CD14-positive monocyte (primary cell): ENCODE measurements around the gene CCDC70. TPM values are rescaled to one million over a fixed set of nuclear protein-coding genes. Genes with fewer than 3 reads are reported as not detected.

Experiments
- DNase-seq, 3 donors: peaks; one replicate each; pipeline ENCODE4 v3.0.0-alpha.2; 2011 to 2022
- H2AFZ ChIP-seq: 2 replicates; pipeline ENCODE4 v1.6.0; 2012; ENCODE audit warnings: mild to moderate bottlenecking, low read depth, low read length, inconsistent platforms; ENCODE audit not compliant: insufficient read depth, poor library complexity, severe bottlenecking
- H3K27ac ChIP-seq, 2 donors: 1 replicate in 1 of 2; 2 replicates in 1 of 2; pipeline ENCODE4 v1.5.1; 2012 to 2013; ENCODE audit warnings: low read length in 2 of 2, control low read depth in 1 of 2, inconsistent platforms in 1 of 2, low read depth in 1 of 2, mild to moderate bottlenecking in 1 of 2
- H3K27me3 ChIP-seq, 2 donors: one replicate each; pipeline versions ENCODE4 v1.6.0 to v1.6.1; 2011 to 2013; ENCODE audit warnings: low read length in 2 of 2; ENCODE audit not compliant: control insufficient read depth in 2 of 2, insufficient read depth in 2 of 2
- H3K36me3 ChIP-seq, 2 donors: replicated peaks in 1 of 2; 1 replicate in 1 of 2; 2 replicates in 1 of 2; pipeline versions ENCODE4 v1.5.1 to v1.6.1; 2012 to 2013; ENCODE audit warnings: low read length in 2 of 2, control low read depth in 1 of 2, inconsistent platforms in 1 of 2, mild to moderate bottlenecking in 1 of 2; ENCODE audit not compliant: insufficient read depth in 2 of 2, control insufficient read depth in 1 of 2
- H3K4me1 ChIP-seq, 2 donors: 1 replicate in 1 of 2; 2 replicates in 1 of 2; pipeline versions ENCODE4 v1.5.1 to v1.6.1; 2012 to 2013; ENCODE audit warnings: low read length in 2 of 2, control low read depth in 1 of 2, inconsistent platforms in 1 of 2, mild to moderate bottlenecking in 1 of 2, moderate library complexity in 1 of 2; ENCODE audit not compliant: insufficient read depth in 2 of 2, control insufficient read depth in 1 of 2
- H3K4me2 ChIP-seq: replicated peaks from 2 replicates; pipeline ENCODE3; 2012; ENCODE audit warnings: low read length, moderate library complexity, mild to moderate bottlenecking; ENCODE audit not compliant: poor library complexity, severe bottlenecking; ENCODE audit errors: extremely low read depth
- H3K4me3 ChIP-seq, 3 experiments: fragments of 200-600 bp in 1 of 3; sonication (generic) in 1 of 3; replicated peaks in 1 of 3; 1 replicate in 2 of 3; 2 replicates in 1 of 3; pipeline ENCODE4 v1.5.1; 2011 to 2013; ENCODE audit warnings: low read length in 3 of 3, mild to moderate bottlenecking in 3 of 3, control low read depth in 2 of 3, low read depth in 2 of 3, inconsistent platforms in 1 of 3, moderate library complexity in 1 of 3
- H3K79me2 ChIP-seq: 2 replicates; pipeline ENCODE4 v1.6.0; 2012; ENCODE audit warnings: mild to moderate bottlenecking, control low read depth, inconsistent platforms, low read length, moderate library complexity; ENCODE audit not compliant: insufficient read depth
- H3K9ac ChIP-seq: 2 replicates; pipeline ENCODE4 v1.6.0; 2017; ENCODE audit warnings: low read length, mild to moderate bottlenecking; ENCODE audit not compliant: insufficient read depth, poor library complexity, severe bottlenecking
- H3K9me3 ChIP-seq, 2 donors: replicated peaks in 1 of 2; 1 replicate in 1 of 2; 2 replicates in 1 of 2; pipeline versions ENCODE4 v1.5.1 to v1.6.1; 2012 to 2013; ENCODE audit warnings: low read length in 2 of 2, control low read depth in 1 of 2; ENCODE audit not compliant: control insufficient read depth in 1 of 2, insufficient read depth in 1 of 2
- H4K20me1 ChIP-seq: 2 replicates; pipeline ENCODE4 v1.6.0; 2012; ENCODE audit warnings: mild to moderate bottlenecking, low read length, control low read depth, moderate library complexity; ENCODE audit not compliant: insufficient read depth
- H3K27ac Mint-ChIP-seq, 7 donors: one replicate each; pipeline ENCODE4 v1.8.0; 2020; ENCODE audit warnings: mild to moderate bottlenecking in 7 of 7, mixed read lengths in 7 of 7, moderate library complexity in 6 of 7, inconsistent platforms in 2 of 7
- H3K27me3 Mint-ChIP-seq, 3 donors: one replicate each; pipeline ENCODE4 v1.8.0; 2021 to 2022; ENCODE audit warnings: low read depth in 3 of 3, mild to moderate bottlenecking in 3 of 3, mixed read lengths in 3 of 3, moderate library complexity in 3 of 3, inconsistent platforms in 1 of 3
- H3K36me3 Mint-ChIP-seq, 2 donors: one replicate each; pipeline ENCODE4 v1.8.0; 2020; ENCODE audit warnings: mixed read lengths in 2 of 2, inconsistent platforms in 1 of 2, mild to moderate bottlenecking in 1 of 2
- H3K4me1 Mint-ChIP-seq: one replicate; pipeline ENCODE4 v1.8.0; 2020; ENCODE audit warnings: mild to moderate bottlenecking, mixed read lengths
- H3K4me3 Mint-ChIP-seq, 2 donors: one replicate each; pipeline ENCODE4 v1.8.0; 2020; ENCODE audit warnings: mild to moderate bottlenecking in 2 of 2, mixed read lengths in 2 of 2, moderate library complexity in 1 of 2
- H3K9me3 Mint-ChIP-seq, 7 donors: one replicate each; pipeline ENCODE4 v1.8.0; 2020 to 2022; ENCODE audit warnings: mixed read lengths in 7 of 7, mild to moderate bottlenecking in 6 of 7, moderate library complexity in 6 of 7, inconsistent platforms in 2 of 7
- WGBS: methylation state at CpG from one replicate; pipeline ENCODE4 v1.1.5; 2013; ENCODE audit warnings: missing lambda C conversion rate; ENCODE audit not compliant: insufficient coverage; 5-methylcytosine and 5-hydroxymethylcytosine counted together
- intact Hi-C, 2 donors: fragments of 100-400 bp; cut with micrococcal nuclease; formaldehyde crosslinking; loops; one replicate each; pipeline versions ENCODE4 v1.15.0 to v1.15.1; 2023
- polyA plus RNA-seq, 3 donors: library from polyadenylated mRNA; depleted of rRNA in 1 of 3; unstranded in 2 of 3; stranded (reverse) in 1 of 3; fragments of 300-500 nt in 2 of 3; fragments of >200 nt in 1 of 3; fragmentation: Illumina TruSeq in 2 of 3; gene quantifications; 1 replicate in 2 of 3; 2 replicates in 1 of 3; pipeline ENCODE4 v1.2.3, GENCODE V29; 2012 to 2021
- TF ChIP-seq, protein P1 (sequence below): fragments of 200-600 bp; IDR thresholded peaks from one replicate; pipeline ENCODE4 v1.8.0; 2022; ENCODE audit warnings: antibody characterized with exemption, mild to moderate bottlenecking

The CCDC70 gene
- polyA plus RNA-seq, 3 donors: not detected

DNA sequence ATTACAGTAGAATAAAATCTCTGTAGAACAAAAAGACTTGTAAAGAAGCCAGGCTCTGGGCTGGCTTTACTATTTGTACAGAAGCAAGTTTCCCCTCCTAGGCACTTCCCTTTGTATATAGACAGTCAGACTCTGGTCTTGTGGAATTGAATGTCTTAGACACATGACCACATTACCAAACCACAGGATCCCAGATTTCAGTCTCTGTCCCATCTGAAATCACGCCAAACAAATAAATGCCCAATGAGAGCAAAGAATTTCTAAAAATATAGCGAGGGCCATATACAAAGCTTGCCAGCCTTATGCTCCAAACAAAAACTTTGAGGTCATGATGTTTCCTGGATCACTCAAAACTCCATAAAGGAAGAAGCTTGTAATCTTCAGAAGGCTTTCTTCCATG is 23.9 kb downstream of the CCDC70 start:
- H3K27ac ChIP-seq: no peak overlapping the region
- H3K4me1 Mint-ChIP-seq: no peaks in the 10 kb centered on the region
- H4K20me1 ChIP-seq: no peaks in the 10 kb centered on the region
- H3K36me3 ChIP-seq: no peaks in the 10 kb centered on the region
- H3K4me1 ChIP-seq: no peaks in the 10 kb centered on the region
- intact Hi-C loops: no loop called here
- no peak overlapping the region for H3K4me2 ChIP-seq
- H3K36me3 Mint-ChIP-seq: no peaks in the 10 kb centered on the region
- DNase-seq: no peak
- H3K9me3 ChIP-seq: peaks cover 8 to 14% of the 10 kb centered on the region in 2 donors
- TF ChIP-seq, protein P1, sequence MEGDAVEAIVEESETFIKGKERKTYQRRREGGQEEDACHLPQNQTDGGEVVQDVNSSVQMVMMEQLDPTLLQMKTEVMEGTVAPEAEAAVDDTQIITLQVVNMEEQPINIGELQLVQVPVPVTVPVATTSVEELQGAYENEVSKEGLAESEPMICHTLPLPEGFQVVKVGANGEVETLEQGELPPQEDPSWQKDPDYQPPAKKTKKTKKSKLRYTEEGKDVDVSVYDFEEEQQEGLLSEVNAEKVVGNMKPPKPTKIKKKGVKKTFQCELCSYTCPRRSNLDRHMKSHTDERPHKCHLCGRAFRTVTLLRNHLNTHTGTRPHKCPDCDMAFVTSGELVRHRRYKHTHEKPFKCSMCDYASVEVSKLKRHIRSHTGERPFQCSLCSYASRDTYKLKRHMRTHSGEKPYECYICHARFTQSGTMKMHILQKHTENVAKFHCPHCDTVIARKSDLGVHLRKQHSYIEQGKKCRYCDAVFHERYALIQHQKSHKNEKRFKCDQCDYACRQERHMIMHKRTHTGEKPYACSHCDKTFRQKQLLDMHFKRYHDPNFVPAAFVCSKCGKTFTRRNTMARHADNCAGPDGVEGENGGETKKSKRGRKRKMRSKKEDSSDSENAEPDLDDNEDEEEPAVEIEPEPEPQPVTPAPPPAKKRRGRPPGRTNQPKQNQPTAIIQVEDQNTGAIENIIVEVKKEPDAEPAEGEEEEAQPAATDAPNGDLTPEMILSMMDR: no peak
- H3K4me3 ChIP-seq: no peak overlapping the region
- no peaks in the 10 kb centered on the region for H3K79me2 ChIP-seq
- H3K27me3 ChIP-seq: no peaks in the 10 kb centered on the region
- no peak overlapping the region for H2AFZ ChIP-seq
- no peak overlapping the region for H3K4me3 Mint-ChIP-seq
- WGBS: 100% methylated on average over 1 of the region's 2 CpGs
- H3K9ac ChIP-seq: no peak overlapping the region
- no peak overlapping the region for H3K27ac Mint-ChIP-seq
- H3K9me3 Mint-ChIP-seq: peaks cover 10 to 16% (median 14%) of the 10 kb centered on the region in 7 donors
- H3K27me3 Mint-ChIP-seq: no peaks in the 10 kb centered on the region

DNA sequence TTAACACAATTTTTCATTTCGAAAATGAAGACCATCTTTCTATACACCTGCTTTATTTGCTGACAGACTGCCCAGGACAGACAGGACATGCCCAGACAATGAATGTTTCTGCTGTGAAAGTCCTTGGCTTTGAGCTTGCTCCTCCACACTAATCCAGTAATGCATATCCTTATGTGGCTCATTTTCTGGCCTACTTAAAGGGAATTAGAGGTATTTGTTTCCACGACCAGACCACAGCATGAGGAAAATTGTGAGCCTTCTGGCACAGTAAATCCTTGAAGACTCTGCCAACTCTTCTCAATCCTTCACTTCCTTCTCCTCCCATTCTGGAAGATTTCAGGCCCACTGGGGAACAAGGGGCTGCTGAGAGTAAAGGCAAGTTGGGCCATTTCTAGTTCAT is 25.7 kb downstream of the CCDC70 start:
- TF ChIP-seq, protein P1: no peak
- H3K4me1 Mint-ChIP-seq: no peaks in the 10 kb centered on the region
- Histone ChIP-seq H3K4me1 (no peaks in the 10 kb centered on the region), H3K9ac (no peak overlapping the region), H3K79me2 (no peaks in the 10 kb centered on the region), H3K4me2 (no peak overlapping the region), H3K4me3 (no peak overlapping the region), H3K36me3 (no peaks in the 10 kb centered on the region), H2AFZ (no peak overlapping the region), H3K27ac (no peak overlapping the region), H3K9me3 (peaks cover 8 to 11% of the 10 kb centered on the region in 2 donors), H3K27me3 (no peaks in the 10 kb centered on the region), H4K20me1 (no peaks in the 10 kb centered on the region)
- H3K36me3 Mint-ChIP-seq: no peaks in the 10 kb centered on the region
- no peak for DNase-seq
- H3K9me3 Mint-ChIP-seq: peaks cover 4 to 11% (median 9%) of the 10 kb centered on the region in 7 donors
- no CpG with 5 or more reads among the region's 2 CpGs for WGBS
- peaks cover 0 to 1% (median 0%) of the 10 kb centered on the region in 3 donors for H3K27me3 Mint-ChIP-seq
- H3K27ac Mint-ChIP-seq: no peak overlapping the region
- no peak overlapping the region for H3K4me3 Mint-ChIP-seq
- intact Hi-C loops: no loop called here
